WTC11 (cell line): Measurements from ENCODE around the gene KIAA0408. TPM values are rescaled to one million over a fixed set of nuclear protein-coding genes. Genes with fewer than 3 reads are reported as not detected.

Experiments used
- ATAC-seq: fragments of 200-7000 bp; cut with Tn5 transposase; 2 replicates; pipeline ENCODE4 v1.10.0; 2021; ENCODE audit warnings: mild to moderate bottlenecking, moderate library complexity
- CTCF ChIA-PET: fragments of 300-600 bp; sonication (Branson Sonifier 250); formaldehyde crosslinking; loops from one replicate; lab custom pipeline; 2021; ENCODE audit warnings: antibody characterized with exemption; lab: Charles Lee
- POLR2A ChIA-PET: fragments of 350-600 bp; sonication (Branson Sonifier 250); formaldehyde crosslinking; loops from one replicate; lab custom pipeline; 2021; ENCODE audit warnings: antibody characterized with exemption; lab: Charles Lee
- DNase-seq: peaks from one replicate; pipeline ENCODE4 v3.0.0; 2021; ENCODE audit warnings: low spot score
- H3K27ac Mint-ChIP-seq: 2 replicates; pipeline ENCODE4 v1.8.0; 2021; ENCODE audit warnings: mixed read lengths
- H3K27me3 Mint-ChIP-seq: 2 replicates; pipeline ENCODE4 v1.8.0; 2021; ENCODE audit warnings: low read depth, mild to moderate bottlenecking, moderate library complexity, mixed read lengths
- H3K36me3 Mint-ChIP-seq: 2 replicates; pipeline ENCODE4 v1.8.0; 2021; ENCODE audit warnings: mixed read lengths
- H3K4me1 Mint-ChIP-seq: 2 replicates; pipeline ENCODE4 v1.8.0; 2022; ENCODE audit warnings: mixed read lengths
- H3K4me3 Mint-ChIP-seq: 2 replicates; pipeline ENCODE4 v1.8.0; 2021; ENCODE audit warnings: mild to moderate bottlenecking, moderate library complexity, mixed read lengths
- H3K9me3 Mint-ChIP-seq: 2 replicates; pipeline ENCODE4 v1.8.0; 2021; ENCODE audit warnings: mixed read lengths
- AFF4 ChIP-seq: sonication (generic); formaldehyde crosslinking; IDR thresholded peaks from 2 replicates; pipeline ENCODE4 v1.8.1; 2023; ENCODE audit warnings: mild to moderate bottlenecking, missing genetic modification reagents, borderline replicate concordance
- AR ChIP-seq: fragments of 250-450 bp; sonication (Bioruptor Pico); IDR thresholded peaks from 2 replicates; pipeline ENCODE4 v1.9.0; 2021; ENCODE audit warnings: mild to moderate bottlenecking
- CREB1 ChIP-seq: sonication (generic); formaldehyde crosslinking; IDR thresholded peaks from 2 replicates; pipeline ENCODE4 v1.8.0; 2023; ENCODE audit warnings: mild to moderate bottlenecking, missing genetic modification reagents
- E2F1 ChIP-seq: sonication (generic); formaldehyde crosslinking; IDR thresholded peaks from 2 replicates; pipeline ENCODE4 v1.8.0; 2022; ENCODE audit warnings: mild to moderate bottlenecking, missing genetic modification reagents
- ELF4 ChIP-seq: sonication (generic); formaldehyde crosslinking; IDR thresholded peaks from 2 replicates; pipeline ENCODE4 v1.8.1; 2022; ENCODE audit warnings: low read depth, mild to moderate bottlenecking, moderate library complexity, missing genetic modification reagents
- ERG ChIP-seq: fragments of 250-450 bp; sonication (Bioruptor Pico); IDR thresholded peaks from 2 replicates; pipeline ENCODE4 v1.8.0; 2021; ENCODE audit warnings: mild to moderate bottlenecking
- KAT7 ChIP-seq: sonication (generic); formaldehyde crosslinking; IDR thresholded peaks from 2 replicates; pipeline ENCODE4 v1.8.1; 2023; ENCODE audit warnings: missing genetic modification reagents, mild to moderate bottlenecking, borderline replicate concordance
- NFE2L1 ChIP-seq: sonication (generic); formaldehyde crosslinking; IDR thresholded peaks from 2 replicates; pipeline ENCODE4 v1.8.1; 2023; ENCODE audit warnings: missing genetic modification reagents
- ZNF281 ChIP-seq: sonication (generic); formaldehyde crosslinking; IDR thresholded peaks from 2 replicates; pipeline ENCODE4 v1.8.0; 2023; ENCODE audit warnings: mild to moderate bottlenecking, missing genetic modification reagents
- ZNF425 ChIP-seq: fragments of 250-450 bp; sonication (Bioruptor Pico); conservative IDR thresholded peaks from 2 replicates; pipeline ENCODE4 v1.9.0; 2021; ENCODE audit warnings: mild to moderate bottlenecking
- ZNF512 ChIP-seq: sonication (generic); formaldehyde crosslinking; IDR thresholded peaks from 2 replicates; pipeline ENCODE4 v1.8.1; 2022; ENCODE audit warnings: missing genetic modification reagents, borderline replicate concordance
- total RNA-seq: library from RNA; stranded (reverse); gene quantifications from 3 replicates; pipeline ENCODE4 v1.2.3, GENCODE V29; 2021

Gene KIAA0408
- total RNA-seq, 1 experiment from 2014 or later = 12.2 TPM

GRCh38 chr6:127471379-127472255, 12.4 kb upstream of the KIAA0408 start (continued):
- TF ChIP-seq NFE2L1 (CRISPR knock-in tag) (no peak), KAT7 (CRISPR knock-in tag) (no peak), AR (no peak), ZNF281 (no peak), CREB1 (CRISPR knock-in tag) (no peak), ZNF512 (CRISPR knock-in tag) (no peak), E2F1 (CRISPR knock-in tag) (no peak), AFF4 (CRISPR knock-in tag) (no peak), ELF4 (CRISPR knock-in tag) (no peak)

GRCh38 chr6:127468936-127469335, 9.7 kb upstream of the KIAA0408 start:
- DNase-seq (no peak), ATAC-seq (no peak)
- Mint-ChIP-seq H3K27me3 (no peaks in the 10 kb centered on the region), H3K4me1 (peaks cover 27% of the 10 kb centered on the region), H3K9me3 (no peaks in the 10 kb centered on the region), H3K4me3 (no peak overlapping the region), H3K36me3 (peaks cover 20% of the 10 kb centered on the region)
- TF ChIP-seq ZNF425 (CRISPR knock-in tag) (no peak), ERG (CRISPR knock-in tag) (no peak)
- TF ChIP-seq, all 79 proteins: peak for 0
- ChIA-PET CTCF (interaction anchor here (0.7 kb wide), 1 partner anchor 47 kb away, joined by 3 read pairs; no protein-coding TSS in a partner anchor), POLR2A (interaction anchor here (1.3 kb wide), 1 partner anchor 46 kb away, joined by 4 read pairs; no protein-coding TSS in a partner anchor)
- no peak overlapping the region for H3K27ac Mint-ChIP-seq
